ENCODE measurements around the gene GMDS.

GMDS gene

DNA sequence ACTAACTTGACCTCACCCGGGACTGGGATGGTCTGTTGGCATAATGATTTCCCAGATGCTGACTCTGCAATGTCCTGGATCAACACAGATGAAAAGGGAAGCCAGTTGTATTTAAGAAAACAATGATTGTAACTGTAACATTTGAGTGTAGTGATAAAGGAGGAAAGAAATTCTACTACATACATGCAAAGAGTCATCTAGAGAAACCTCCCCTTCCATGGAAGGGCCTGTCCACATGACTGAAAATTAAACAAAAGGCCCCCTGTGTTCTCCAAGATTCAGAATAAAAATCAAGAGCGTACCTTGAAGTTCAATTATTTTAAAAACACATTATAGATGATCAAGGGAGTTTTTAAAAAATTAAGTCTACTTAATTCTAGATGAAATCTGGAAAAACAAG, 484.5 kb downstream of the GMDS start:
- Histone ChIP-seq H3K36me3 (ENCODE audit: insufficient read depth, low read length) (no peaks in the 10 kb centered on the region), H2AFZ (ENCODE audit: low read length) (no peak overlapping the region), H3K27me3 (ENCODE audit: insufficient read depth, low read length, poor library complexity, severe bottlenecking) (no peaks in the 10 kb centered on the region), H3F3A (ENCODE audit: low read depth) (no peaks in the 10 kb centered on the region), H3K4me2 (ENCODE audit: low read depth, low read length, poor library complexity, severe bottlenecking) (no peak overlapping the region), H3K4me1 (ENCODE audit: insufficient read depth, low read length, poor library complexity, severe bottlenecking) (no peaks in the 10 kb centered on the region), H3K9ac (ENCODE audit: low read depth, low read length, poor library complexity, severe bottlenecking) (no peak overlapping the region), H3K9me2 (replicated peaks; ENCODE audit: low read depth, low read length) (no peaks in the 10 kb centered on the region), H3K4me3 (ENCODE audit: low read length, poor library complexity, severe bottlenecking) (no peak overlapping the region), H3K9me3 (ENCODE audit: insufficient read depth, low read depth, low read length) (no peaks in the 10 kb centered on the region), H3K79me2 (ENCODE audit: insufficient read depth, low read length) (no peaks in the 10 kb centered on the region), H4K20me1 (ENCODE audit: insufficient read depth, low read length, poor library complexity, severe bottlenecking) (no peaks in the 10 kb centered on the region)
- TF ChIP-seq EZH2phosphoT487 (IDR thresholded peaks at IDR 0.05; ENCODE audit: borderline replicate concordance) = no peak
- TF ChIP-seq, protein P1, sequence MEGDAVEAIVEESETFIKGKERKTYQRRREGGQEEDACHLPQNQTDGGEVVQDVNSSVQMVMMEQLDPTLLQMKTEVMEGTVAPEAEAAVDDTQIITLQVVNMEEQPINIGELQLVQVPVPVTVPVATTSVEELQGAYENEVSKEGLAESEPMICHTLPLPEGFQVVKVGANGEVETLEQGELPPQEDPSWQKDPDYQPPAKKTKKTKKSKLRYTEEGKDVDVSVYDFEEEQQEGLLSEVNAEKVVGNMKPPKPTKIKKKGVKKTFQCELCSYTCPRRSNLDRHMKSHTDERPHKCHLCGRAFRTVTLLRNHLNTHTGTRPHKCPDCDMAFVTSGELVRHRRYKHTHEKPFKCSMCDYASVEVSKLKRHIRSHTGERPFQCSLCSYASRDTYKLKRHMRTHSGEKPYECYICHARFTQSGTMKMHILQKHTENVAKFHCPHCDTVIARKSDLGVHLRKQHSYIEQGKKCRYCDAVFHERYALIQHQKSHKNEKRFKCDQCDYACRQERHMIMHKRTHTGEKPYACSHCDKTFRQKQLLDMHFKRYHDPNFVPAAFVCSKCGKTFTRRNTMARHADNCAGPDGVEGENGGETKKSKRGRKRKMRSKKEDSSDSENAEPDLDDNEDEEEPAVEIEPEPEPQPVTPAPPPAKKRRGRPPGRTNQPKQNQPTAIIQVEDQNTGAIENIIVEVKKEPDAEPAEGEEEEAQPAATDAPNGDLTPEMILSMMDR (conservative IDR thresholded peaks at IDR 0.05; ENCODE audit: low read length) = no peak

- H3K79me2 ChIP-seq (ENCODE audit: insufficient read depth, low read length) = no peaks in the 10 kb centered on the region
- H3K9ac ChIP-seq (ENCODE audit: low read depth, low read length, poor library complexity, severe bottlenecking) = no peak overlapping the region
- no peaks in the 10 kb centered on the region for H3K36me3 ChIP-seq (ENCODE audit: insufficient read depth, low read length)
- no peaks in the 10 kb centered on the region for H3F3A ChIP-seq (ENCODE audit: low read depth)
- H3K27me3 ChIP-seq (ENCODE audit: insufficient read depth, low read length, poor library complexity, severe bottlenecking) = no peaks in the 10 kb centered on the region
- no peaks in the 10 kb centered on the region for H3K9me3 ChIP-seq (ENCODE audit: insufficient read depth, low read depth, low read length)
- H4K20me1 ChIP-seq (ENCODE audit: insufficient read depth, low read length, poor library complexity, severe bottlenecking) = no peaks in the 10 kb centered on the region
- H3K4me1 ChIP-seq (ENCODE audit: insufficient read depth, low read length, poor library complexity, severe bottlenecking) = no peaks in the 10 kb centered on the region
- H3K4me3 ChIP-seq (ENCODE audit: low read length, poor library complexity, severe bottlenecking) = no peak overlapping the region
- no peaks in the 10 kb centered on the region for H3K9me2 ChIP-seq (replicated peaks; ENCODE audit: low read depth, low read length)
- TF ChIP-seq, protein P1 (conservative IDR thresholded peaks at IDR 0.05; ENCODE audit: low read length) = no peak
- no peak for TF ChIP-seq EZH2phosphoT487 (IDR thresholded peaks at IDR 0.05; ENCODE audit: borderline replicate concordance)
- no peak overlapping the region for H2AFZ ChIP-seq (ENCODE audit: low read length)
- H3K4me2 ChIP-seq (ENCODE audit: low read depth, low read length, poor library complexity, severe bottlenecking) = no peak overlapping the region
Measured at GRCh38 chr6:1759870-1760269, 485.5 kb downstream of the GMDS start.

DNA sequence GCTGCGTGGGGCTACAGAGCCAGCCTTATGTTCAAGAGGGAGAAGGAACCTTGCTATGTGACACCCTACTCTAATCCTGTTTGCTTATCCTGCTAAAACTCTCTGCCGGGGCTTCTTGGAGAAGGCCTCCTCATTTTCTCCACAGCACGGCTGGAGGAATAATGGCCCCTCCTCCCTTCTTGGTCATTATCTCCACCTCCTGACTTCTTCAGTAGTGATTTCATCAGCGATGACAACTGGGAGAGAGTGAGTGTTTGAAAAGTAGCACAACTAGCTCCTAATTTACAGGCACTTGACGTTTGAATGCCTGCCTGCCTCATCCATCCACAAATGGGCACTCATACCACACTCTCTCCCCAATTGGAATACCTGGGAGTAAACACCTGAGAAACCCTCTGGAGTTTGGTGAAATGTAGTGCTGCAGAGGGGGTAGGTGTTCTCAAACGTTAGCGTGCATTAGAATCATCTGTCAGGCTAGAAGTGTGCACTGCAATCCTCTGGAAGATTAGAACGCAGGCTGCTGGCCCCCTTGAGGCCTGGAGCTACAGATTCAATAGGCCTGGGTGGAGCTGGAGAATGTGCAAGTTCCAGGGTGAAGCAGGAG, 487.2 kb downstream of the GMDS start:
- Histone ChIP-seq H3K4me3 (ENCODE audit: low read length, poor library complexity, severe bottlenecking) (no peak overlapping the region), H3K4me2 (ENCODE audit: low read depth, low read length, poor library complexity, severe bottlenecking) (no peak overlapping the region), H3K9me3 (ENCODE audit: insufficient read depth, low read depth, low read length) (no peaks in the 10 kb centered on the region), H3F3A (ENCODE audit: low read depth) (no peaks in the 10 kb centered on the region), H3K36me3 (ENCODE audit: insufficient read depth, low read length) (no peaks in the 10 kb centered on the region), H3K4me1 (ENCODE audit: insufficient read depth, low read length, poor library complexity, severe bottlenecking) (no peaks in the 10 kb centered on the region), H4K20me1 (ENCODE audit: insufficient read depth, low read length, poor library complexity, severe bottlenecking) (no peaks in the 10 kb centered on the region), H3K79me2 (ENCODE audit: insufficient read depth, low read length) (no peaks in the 10 kb centered on the region), H3K9me2 (replicated peaks; ENCODE audit: low read depth, low read length) (no peaks in the 10 kb centered on the region), H3K27me3 (ENCODE audit: insufficient read depth, low read length, poor library complexity, severe bottlenecking) (no peaks in the 10 kb centered on the region), H3K9ac (ENCODE audit: low read depth, low read length, poor library complexity, severe bottlenecking) (no peak overlapping the region), H2AFZ (ENCODE audit: low read length) (no peak overlapping the region)
- TF ChIP-seq EZH2phosphoT487 (IDR thresholded peaks at IDR 0.05; ENCODE audit: borderline replicate concordance) = no peak

DNA sequence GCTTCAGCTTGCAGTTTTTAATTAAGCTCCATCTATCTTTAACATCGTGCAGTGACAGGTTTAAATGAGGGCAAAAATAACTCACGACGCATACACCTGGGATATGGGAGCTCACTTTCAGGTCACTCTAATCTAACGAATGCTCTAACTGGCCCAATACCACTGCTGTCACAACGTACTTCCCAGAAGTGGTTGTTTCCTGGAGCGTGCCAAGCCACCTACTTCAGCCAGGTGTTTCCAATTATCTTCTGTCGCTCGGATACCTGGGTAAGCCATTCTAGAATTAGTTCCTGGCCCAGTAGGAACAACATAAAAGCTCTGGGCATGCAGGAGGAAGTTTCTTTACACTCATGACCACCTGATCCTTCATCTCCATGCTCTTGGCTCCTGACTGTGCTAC, 488.3 kb downstream of the GMDS start:
- no peaks in the 10 kb centered on the region for H3K27me3 ChIP-seq (ENCODE audit: insufficient read depth, low read length, poor library complexity, severe bottlenecking)
- no peak overlapping the region for H2AFZ ChIP-seq (ENCODE audit: low read length)
- no peaks in the 10 kb centered on the region for H3K9me2 ChIP-seq (replicated peaks; ENCODE audit: low read depth, low read length)
- H3K79me2 ChIP-seq (ENCODE audit: insufficient read depth, low read length) = no peaks in the 10 kb centered on the region
- H3F3A ChIP-seq (ENCODE audit: low read depth) = no peaks in the 10 kb centered on the region
- H4K20me1 ChIP-seq (ENCODE audit: insufficient read depth, low read length, poor library complexity, severe bottlenecking) = no peaks in the 10 kb centered on the region
- no peaks in the 10 kb centered on the region for H3K9me3 ChIP-seq (ENCODE audit: insufficient read depth, low read depth, low read length)
- H3K4me1 ChIP-seq (ENCODE audit: insufficient read depth, low read length, poor library complexity, severe bottlenecking) = no peaks in the 10 kb centered on the region
- no peak overlapping the region for H3K9ac ChIP-seq (ENCODE audit: low read depth, low read length, poor library complexity, severe bottlenecking)
- H3K4me2 ChIP-seq (ENCODE audit: low read depth, low read length, poor library complexity, severe bottlenecking) = no peak overlapping the region
- no peak overlapping the region for H3K4me3 ChIP-seq (ENCODE audit: low read length, poor library complexity, severe bottlenecking)
- TF ChIP-seq, protein P1 (conservative IDR thresholded peaks at IDR 0.05; ENCODE audit: low read length) = no peak
- TF ChIP-seq EZH2phosphoT487 (IDR thresholded peaks at IDR 0.05; ENCODE audit: borderline replicate concordance) = no peak
- H3K36me3 ChIP-seq (ENCODE audit: insufficient read depth, low read length) = no peaks in the 10 kb centered on the region

Data from Loucy (cell line).